ENCODE results near the gene LYAR. TPM values are rescaled to one million over a fixed set of nuclear protein-coding genes. Genes with fewer than 3 reads are reported as not detected.

Gene LYAR
- total and polyA plus RNA-seq, 2 experiments from 2014 or later: 6.7 to 12.2 TPM

DNA sequence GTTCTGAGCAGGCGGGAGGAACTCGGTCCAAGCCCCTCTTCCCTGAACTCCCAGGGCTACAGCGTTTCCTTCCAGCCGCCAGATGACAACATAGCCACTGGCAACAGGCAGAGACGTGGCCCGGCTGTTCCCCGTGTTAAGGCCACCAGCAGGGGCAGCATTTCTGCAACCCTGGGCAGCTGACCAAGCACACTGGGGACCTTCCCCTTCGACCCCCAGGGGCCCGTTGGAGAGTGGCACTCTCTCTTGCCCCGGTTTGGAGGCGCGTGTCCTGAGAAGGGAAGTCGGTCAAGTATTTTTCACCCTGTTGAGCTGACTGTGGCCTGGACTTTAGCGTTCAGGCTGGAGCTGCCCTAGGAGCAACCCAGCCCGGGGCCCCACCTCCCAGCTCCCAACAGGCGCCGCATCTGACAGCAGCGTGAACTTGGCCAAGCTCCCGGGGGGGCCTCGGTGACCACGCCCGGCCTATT lies 37.7 kb upstream of the LYAR start:
- H3K4me1 ChIP-seq (ENCODE audit: insufficient read depth): no peaks in the 10 kb centered on the region
- no peaks in the 10 kb centered on the region for H3K9me2 ChIP-seq (replicated peaks; ENCODE audit: insufficient read depth)
- no peaks in the 10 kb centered on the region for H3K79me2 ChIP-seq
- H3K36me3 ChIP-seq (replicated peaks; ENCODE audit: insufficient read depth, low read depth): no peaks in the 10 kb centered on the region
- WGBS (ENCODE audit: low lambda C conversion rate, missing lambda C conversion rate): 51% methylated on average over 21 of the region's 22 CpGs
- no peaks in the 10 kb centered on the region for H3K27me3 ChIP-seq
- no peaks in the 10 kb centered on the region for H4K20me1 ChIP-seq (ENCODE audit: insufficient read depth, poor library complexity, severe bottlenecking)
- H2AFZ ChIP-seq: peak overlapping the region; percentile 24
- no peaks in the 10 kb centered on the region for H3K9me3 ChIP-seq (ENCODE audit: low read depth)
- TF ChIP-seq, protein P1, sequence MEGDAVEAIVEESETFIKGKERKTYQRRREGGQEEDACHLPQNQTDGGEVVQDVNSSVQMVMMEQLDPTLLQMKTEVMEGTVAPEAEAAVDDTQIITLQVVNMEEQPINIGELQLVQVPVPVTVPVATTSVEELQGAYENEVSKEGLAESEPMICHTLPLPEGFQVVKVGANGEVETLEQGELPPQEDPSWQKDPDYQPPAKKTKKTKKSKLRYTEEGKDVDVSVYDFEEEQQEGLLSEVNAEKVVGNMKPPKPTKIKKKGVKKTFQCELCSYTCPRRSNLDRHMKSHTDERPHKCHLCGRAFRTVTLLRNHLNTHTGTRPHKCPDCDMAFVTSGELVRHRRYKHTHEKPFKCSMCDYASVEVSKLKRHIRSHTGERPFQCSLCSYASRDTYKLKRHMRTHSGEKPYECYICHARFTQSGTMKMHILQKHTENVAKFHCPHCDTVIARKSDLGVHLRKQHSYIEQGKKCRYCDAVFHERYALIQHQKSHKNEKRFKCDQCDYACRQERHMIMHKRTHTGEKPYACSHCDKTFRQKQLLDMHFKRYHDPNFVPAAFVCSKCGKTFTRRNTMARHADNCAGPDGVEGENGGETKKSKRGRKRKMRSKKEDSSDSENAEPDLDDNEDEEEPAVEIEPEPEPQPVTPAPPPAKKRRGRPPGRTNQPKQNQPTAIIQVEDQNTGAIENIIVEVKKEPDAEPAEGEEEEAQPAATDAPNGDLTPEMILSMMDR (IDR thresholded peaks at IDR 0.05; ENCODE audit: poor library complexity): peak; percentile 28
- no peak for TF ChIP-seq EZH2phosphoT487 (IDR thresholded peaks at IDR 0.05; ENCODE audit: low read depth, severe bottlenecking, unreplicated experiment)
- no peak overlapping the region for H3K27ac ChIP-seq
- no peak overlapping the region for H3K4me2 ChIP-seq
- no peak overlapping the region for H3K4me3 ChIP-seq
- peak; percentile 42 for DNase-seq (ENCODE audit: low spot score)

DNA sequence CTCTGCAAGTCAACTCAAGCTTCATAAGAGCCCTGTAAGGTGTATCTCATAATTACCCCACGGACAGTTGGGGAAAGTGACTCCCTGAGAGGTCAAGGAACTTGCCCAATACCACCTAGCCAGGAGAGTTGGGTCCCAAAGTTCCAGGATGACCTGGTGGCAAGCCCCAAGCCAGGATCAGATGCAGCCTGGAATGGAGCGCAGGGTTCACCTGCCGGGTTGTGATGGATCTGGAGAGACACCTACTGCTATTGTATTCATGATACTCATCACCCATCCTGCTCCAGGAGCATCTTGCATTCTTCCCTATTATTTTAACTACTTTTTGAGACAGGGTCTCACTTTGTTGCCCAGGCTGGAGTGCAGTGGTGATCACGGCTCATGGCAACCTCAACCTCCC lies 36.2 kb upstream of the LYAR start:
- WGBS (ENCODE audit: low lambda C conversion rate, missing lambda C conversion rate): 91% methylated on average over 4 of the region's 4 CpGs
- no peaks in the 10 kb centered on the region for H3K27me3 ChIP-seq

DNA sequence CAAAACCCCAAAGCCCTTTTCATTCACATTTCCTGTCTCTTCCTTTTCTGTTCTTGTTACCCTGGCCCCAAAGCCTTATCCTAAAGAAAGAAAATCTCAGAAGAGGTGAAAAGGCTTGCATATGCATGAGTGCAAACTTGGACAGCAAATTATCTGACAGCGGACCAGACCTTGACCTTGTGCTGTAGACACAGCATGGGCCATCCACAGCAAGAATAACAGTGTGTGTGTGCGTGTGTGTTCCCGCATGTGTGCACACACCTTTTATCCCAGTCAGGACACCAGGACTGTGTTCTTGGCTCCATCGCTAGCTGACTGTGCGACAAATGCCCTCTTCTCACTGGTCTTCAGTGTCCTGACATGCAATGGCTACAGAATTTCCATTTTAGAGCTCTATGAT lies 35.4 kb upstream of the LYAR start:
- H2AFZ ChIP-seq: no peak overlapping the region
- no peak overlapping the region for H3K4me2 ChIP-seq
- WGBS (ENCODE audit: low lambda C conversion rate, missing lambda C conversion rate): 86% methylated on average over 5 of the region's 5 CpGs
- H3K79me2 ChIP-seq: no peaks in the 10 kb centered on the region
- no peak overlapping the region for H3K27ac ChIP-seq
- no peaks in the 10 kb centered on the region for H3K36me3 ChIP-seq (replicated peaks; ENCODE audit: insufficient read depth, low read depth)
- TF ChIP-seq EZH2phosphoT487 (IDR thresholded peaks at IDR 0.05; ENCODE audit: low read depth, severe bottlenecking, unreplicated experiment) (no peak), EZH2 (IDR thresholded peaks at IDR 0.05; ENCODE audit: borderline replicate concordance) (no peak)
- no peaks in the 10 kb centered on the region for H3K9me2 ChIP-seq (replicated peaks; ENCODE audit: insufficient read depth)
- H3K27me3 ChIP-seq: no peaks in the 10 kb centered on the region
- H3K4me3 ChIP-seq: no peak overlapping the region
- no peaks in the 10 kb centered on the region for H4K20me1 ChIP-seq (ENCODE audit: insufficient read depth, poor library complexity, severe bottlenecking)
- H3K9me3 ChIP-seq (ENCODE audit: low read depth): no peaks in the 10 kb centered on the region
- no peaks in the 10 kb centered on the region for H3K4me1 ChIP-seq (ENCODE audit: insufficient read depth)
- DNase-seq (ENCODE audit: low spot score): peak; percentile 1

More for the DNA sequence above, 36.2 kb upstream of the LYAR start:
- no peak overlapping the region for H3K4me3 ChIP-seq
- H3K27ac ChIP-seq: no peak overlapping the region
- TF ChIP-seq EZH2 (IDR thresholded peaks at IDR 0.05; ENCODE audit: borderline replicate concordance): no peak
- TF ChIP-seq, protein P1 (IDR thresholded peaks at IDR 0.05; ENCODE audit: poor library complexity): no peak
- TF ChIP-seq EZH2phosphoT487 (IDR thresholded peaks at IDR 0.05; ENCODE audit: low read depth, severe bottlenecking, unreplicated experiment): no peak
- H3K36me3 ChIP-seq (replicated peaks; ENCODE audit: insufficient read depth, low read depth): no peaks in the 10 kb centered on the region
- no peaks in the 10 kb centered on the region for H3K4me1 ChIP-seq (ENCODE audit: insufficient read depth)
- H3K9me2 ChIP-seq (replicated peaks; ENCODE audit: insufficient read depth): no peaks in the 10 kb centered on the region
- no peak overlapping the region for H3K4me2 ChIP-seq
- no peak for DNase-seq (ENCODE audit: low spot score)
- no peaks in the 10 kb centered on the region for H3K79me2 ChIP-seq
- H3K9me3 ChIP-seq (ENCODE audit: low read depth): no peaks in the 10 kb centered on the region
- H4K20me1 ChIP-seq (ENCODE audit: insufficient read depth, poor library complexity, severe bottlenecking): no peaks in the 10 kb centered on the region
- H2AFZ ChIP-seq: no peak overlapping the region

DNA sequence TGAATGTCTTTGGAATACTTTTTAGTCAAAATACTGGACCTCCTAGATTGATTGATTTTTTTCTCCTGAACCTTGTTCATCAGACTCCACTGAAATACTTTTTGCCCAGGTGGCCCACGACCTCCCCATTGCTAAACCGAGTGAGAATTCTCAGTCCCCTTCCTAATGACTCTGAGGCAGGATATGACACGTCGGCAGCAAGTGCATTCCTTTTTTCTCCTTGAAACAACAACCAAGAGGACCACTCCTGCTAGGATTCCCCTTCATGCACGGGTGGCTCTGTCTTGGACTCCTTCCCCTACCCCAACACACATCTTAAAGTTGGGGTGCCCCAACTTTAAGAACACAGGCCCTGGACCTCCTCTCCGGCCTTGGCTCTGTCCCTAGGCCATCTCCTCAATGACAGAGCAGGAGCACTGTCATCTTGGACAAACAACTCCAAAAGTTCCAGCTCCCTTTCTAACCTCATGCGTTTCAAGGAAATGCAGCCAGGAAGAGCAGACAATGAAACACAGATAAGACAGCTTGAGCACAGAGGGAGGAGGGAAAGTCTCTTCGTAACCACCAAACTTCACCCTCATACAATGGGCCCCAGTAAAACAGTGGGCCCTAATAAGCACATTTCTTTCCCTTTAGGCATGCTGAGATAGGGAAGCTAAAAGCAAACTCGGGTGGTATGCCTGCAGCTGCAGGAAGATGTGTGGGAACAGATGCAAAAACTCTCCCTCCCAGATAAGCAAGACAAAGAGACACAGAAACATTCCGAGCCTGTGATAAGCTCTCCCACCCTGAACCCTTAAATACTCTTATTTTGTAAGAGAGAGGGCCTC lies 34.0 kb upstream of the LYAR start:
- Histone ChIP-seq H3K9me3 (ENCODE audit: low read depth) (no peaks in the 10 kb centered on the region), H3K4me2 (no peak overlapping the region), H3K9me2 (replicated peaks; ENCODE audit: insufficient read depth) (no peaks in the 10 kb centered on the region), H3K27ac (no peak overlapping the region), H2AFZ (no peak overlapping the region), H3K4me3 (no peak overlapping the region), H3K36me3 (replicated peaks; ENCODE audit: insufficient read depth, low read depth) (no peaks in the 10 kb centered on the region), H4K20me1 (ENCODE audit: insufficient read depth, poor library complexity, severe bottlenecking) (no peaks in the 10 kb centered on the region), H3K4me1 (ENCODE audit: insufficient read depth) (no peaks in the 10 kb centered on the region), H3K27me3 (no peaks in the 10 kb centered on the region), H3K79me2 (no peaks in the 10 kb centered on the region)
- no peak for DNase-seq (ENCODE audit: low spot score)
- TF ChIP-seq EZH2phosphoT487 (IDR thresholded peaks at IDR 0.05; ENCODE audit: low read depth, severe bottlenecking, unreplicated experiment) (no peak), EZH2 (IDR thresholded peaks at IDR 0.05; ENCODE audit: borderline replicate concordance) (no peak)
- TF ChIP-seq, protein P1 (IDR thresholded peaks at IDR 0.05; ENCODE audit: poor library complexity): no peak
- WGBS (ENCODE audit: low lambda C conversion rate, missing lambda C conversion rate): 50% methylated on average over 10 of the region's 10 CpGs
